ENCODE data around the gene SINHCAF. TPM values are rescaled to one million over a fixed set of nuclear protein-coding genes. Genes with fewer than 3 reads are reported as not detected.
A peak's percentile ranks its signal among the peaks of the same experiment; 100 is the strongest.
"Not testable (repeated sequence)": the region's sequence is repeated elsewhere in the genome, so short reads cannot be mapped to it uniquely, and the experiment has no call there.

The SINHCAF gene, protein sequence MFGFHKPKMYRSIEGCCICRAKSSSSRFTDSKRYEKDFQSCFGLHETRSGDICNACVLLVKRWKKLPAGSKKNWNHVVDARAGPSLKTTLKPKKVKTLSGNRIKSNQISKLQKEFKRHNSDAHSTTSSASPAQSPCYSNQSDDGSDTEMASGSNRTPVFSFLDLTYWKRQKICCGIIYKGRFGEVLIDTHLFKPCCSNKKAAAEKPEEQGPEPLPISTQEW
- 90.6 TPM for polyA plus RNA-seq (2012; ENCODE audit: missing spikeins)

DNA sequence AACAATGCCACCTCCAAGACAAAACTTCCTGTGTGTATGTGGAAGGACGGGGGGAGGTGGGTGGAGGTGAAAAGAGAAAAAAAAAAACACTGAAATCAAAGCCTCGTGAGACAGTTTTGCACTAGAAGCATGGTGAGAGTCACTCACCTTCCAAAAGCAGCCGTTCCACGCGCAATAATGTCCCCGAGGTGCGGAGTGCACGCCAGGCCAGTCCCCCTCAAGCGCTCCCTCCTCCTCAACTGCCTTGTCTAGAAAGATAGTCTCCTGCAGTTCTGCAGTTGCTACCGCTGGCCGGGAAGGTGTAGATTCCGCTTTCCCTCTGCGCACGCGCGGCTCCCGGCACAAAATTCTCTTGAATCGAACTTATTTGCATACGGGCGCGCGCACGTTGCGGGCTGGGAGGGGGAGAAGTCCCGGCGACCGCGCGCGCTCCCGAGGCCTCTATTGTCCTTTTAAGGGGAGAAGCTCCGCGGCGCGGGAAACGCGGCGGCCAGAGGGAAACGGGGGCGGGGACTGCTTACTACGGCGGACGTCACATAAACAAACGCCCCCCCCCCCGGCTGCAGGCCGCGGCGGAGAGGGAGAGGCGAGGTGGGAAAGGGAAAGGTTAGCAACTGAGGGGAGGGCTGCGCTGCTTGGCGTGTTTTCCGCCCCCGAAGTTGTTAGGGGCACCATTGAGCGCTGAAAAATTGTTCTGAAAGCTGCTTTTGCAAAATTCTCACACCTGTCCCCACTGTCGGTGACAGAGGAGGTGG, at the start of gene SINHCAF:
Gene SINHCAF (minus strand): TSS at position 274 of the 755 bp plus-strand sequence. CDS start 27,946 bp downstream, outside the sequence.
- DNase-seq (ENCODE audit: insufficient read length) (peak; percentile 83), FAIRE-seq (peak; percentile 90)
- TF ChIP-seq POLR2A (IDR thresholded peaks at IDR 0.05; ENCODE audit: low read depth, low read length) (peak; percentile 99), TAF1 (IDR thresholded peaks at IDR 0.05; ENCODE audit: borderline replicate concordance, low read depth, low read length) (peak; percentile 97), POLR2AphosphoS5 (IDR thresholded peaks at IDR 0.05; ENCODE audit: low read depth, low read length) (peak; percentile 97)

DNA sequence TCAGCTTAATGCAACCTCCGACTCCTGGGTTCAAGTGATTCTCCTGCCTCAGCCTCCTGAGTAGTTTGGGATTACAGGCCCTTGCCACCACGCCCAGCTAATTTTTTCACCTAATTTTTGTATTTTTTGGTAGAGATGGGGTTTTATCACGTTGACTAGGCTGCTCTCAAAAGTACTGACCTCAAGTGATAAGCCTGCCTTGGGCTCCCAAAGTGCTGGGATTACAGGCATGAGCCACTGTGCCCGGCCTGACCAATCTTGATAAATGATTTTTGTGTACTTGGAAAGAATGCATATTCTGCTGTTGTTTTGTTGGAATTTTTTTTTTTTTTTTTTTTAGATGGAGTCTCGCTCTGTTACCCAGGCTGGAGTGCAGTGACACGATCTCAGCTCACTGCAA, 49.5 kb upstream of the SINHCAF start:
- FAIRE-seq; DNase-seq (ENCODE audit: insufficient read length): not testable (repeated sequence)

DNA sequence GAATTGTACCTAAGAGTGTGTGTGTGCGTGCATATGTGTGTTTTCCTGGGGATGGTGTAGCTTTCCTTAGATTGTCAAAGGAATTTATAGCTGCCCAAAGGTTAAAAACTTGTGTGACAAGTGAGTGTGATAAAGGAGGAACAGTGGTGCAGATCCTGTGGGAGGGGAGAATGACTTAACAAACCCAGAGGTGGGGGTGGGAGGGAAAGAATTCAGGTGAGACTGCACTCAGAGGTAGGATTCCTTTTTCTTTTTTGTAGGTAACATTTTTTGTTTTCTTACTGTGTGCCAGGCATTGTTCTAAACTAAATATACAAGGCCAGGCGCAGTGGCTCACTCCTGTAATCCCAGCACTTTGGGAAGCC, 45.3 kb upstream of the SINHCAF start:
- TF ChIP-seq TAF1 (IDR thresholded peaks at IDR 0.05; ENCODE audit: borderline replicate concordance, low read depth, low read length) (no peak), POLR2AphosphoS5 (IDR thresholded peaks at IDR 0.05; ENCODE audit: low read depth, low read length) (no peak), POLR2A (IDR thresholded peaks at IDR 0.05; ENCODE audit: low read depth, low read length) (no peak)
- DNase-seq (ENCODE audit: insufficient read length), result no peak
- no peak for FAIRE-seq

DNA sequence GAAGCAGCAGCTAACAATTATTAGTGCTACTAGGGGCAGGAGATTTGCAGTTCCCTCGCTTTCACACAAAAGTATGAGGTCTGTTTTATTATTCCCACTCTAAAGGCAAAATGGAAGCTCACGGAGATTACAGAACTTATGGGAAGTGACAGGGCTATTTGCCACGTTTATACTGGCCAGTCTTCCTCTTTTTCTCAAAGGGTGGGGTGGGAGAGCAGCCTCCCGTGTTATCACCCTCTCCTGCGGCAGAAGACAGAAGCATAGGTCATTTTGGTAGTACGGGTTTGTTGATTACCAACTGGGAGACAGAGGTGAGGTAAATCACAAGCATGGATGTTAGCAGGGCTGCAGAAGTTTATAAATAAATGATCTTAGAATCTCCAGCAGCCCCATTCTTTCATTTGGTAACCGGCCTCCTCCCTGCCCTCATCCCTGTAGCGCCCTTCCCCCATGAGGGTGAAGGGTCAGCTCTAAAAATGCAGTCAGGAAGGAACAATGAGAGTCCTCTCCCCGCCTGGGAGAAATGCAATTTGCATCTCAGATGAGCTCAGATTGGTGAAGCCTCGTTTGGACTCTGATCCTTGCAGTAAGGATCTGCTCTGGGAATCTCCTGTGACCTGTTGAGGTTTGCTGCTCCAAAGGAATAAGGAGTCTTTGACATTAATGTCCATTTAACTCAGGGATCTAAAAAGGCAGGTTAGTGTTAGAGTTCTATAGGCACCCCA, 44.7 kb upstream of the SINHCAF start:
- FAIRE-seq, result no peak
- DNase-seq (ENCODE audit: insufficient read length), result no peak
- TF ChIP-seq POLR2AphosphoS5 (IDR thresholded peaks at IDR 0.05; ENCODE audit: low read depth, low read length), result no peak
- TF ChIP-seq POLR2A (IDR thresholded peaks at IDR 0.05; ENCODE audit: low read depth, low read length), result no peak
- no peak for TF ChIP-seq TAF1 (IDR thresholded peaks at IDR 0.05; ENCODE audit: borderline replicate concordance, low read depth, low read length)

DNA sequence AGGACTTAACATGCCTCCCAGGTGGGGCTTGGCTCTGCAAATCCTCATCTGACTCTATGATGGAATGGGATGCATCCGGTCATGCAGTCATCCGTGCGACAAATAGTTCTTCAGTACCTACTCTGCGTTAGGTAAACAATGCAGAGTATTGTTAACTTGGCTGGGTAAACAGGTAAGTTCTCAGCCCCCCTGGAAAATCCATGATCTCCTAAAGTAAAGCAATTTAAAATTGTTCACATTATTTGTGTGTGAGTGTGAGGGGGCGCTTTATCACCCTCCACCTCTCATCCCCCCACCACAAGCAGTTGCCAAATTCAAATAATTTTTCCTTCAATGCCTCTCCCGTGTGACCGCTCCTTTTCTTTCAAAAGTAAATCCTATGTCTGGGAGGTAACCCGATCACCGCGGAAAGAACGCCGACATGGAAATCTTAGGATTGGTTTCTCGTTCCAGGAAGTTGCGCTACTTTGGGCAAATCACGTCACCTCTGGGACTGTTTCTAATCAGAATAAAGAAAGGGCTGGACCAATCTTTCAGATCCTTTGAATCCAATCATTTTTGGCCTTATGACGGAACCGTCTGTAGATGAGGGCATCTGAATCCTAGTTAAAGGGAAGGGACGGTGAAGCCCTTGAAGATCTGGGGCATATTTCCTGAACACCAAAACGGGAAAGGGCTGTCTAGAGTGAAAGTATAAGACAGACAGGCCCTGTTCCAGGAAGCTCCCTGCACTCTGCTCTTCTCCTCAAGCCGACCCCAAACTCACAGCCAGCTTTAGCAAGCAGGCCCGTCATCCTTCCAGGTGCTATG, 44.0 kb upstream of the SINHCAF start:
- no peak for DNase-seq (ENCODE audit: insufficient read length)
- FAIRE-seq, result no peak
- no peak for TF ChIP-seq TAF1 (IDR thresholded peaks at IDR 0.05; ENCODE audit: borderline replicate concordance, low read depth, low read length)

DNA sequence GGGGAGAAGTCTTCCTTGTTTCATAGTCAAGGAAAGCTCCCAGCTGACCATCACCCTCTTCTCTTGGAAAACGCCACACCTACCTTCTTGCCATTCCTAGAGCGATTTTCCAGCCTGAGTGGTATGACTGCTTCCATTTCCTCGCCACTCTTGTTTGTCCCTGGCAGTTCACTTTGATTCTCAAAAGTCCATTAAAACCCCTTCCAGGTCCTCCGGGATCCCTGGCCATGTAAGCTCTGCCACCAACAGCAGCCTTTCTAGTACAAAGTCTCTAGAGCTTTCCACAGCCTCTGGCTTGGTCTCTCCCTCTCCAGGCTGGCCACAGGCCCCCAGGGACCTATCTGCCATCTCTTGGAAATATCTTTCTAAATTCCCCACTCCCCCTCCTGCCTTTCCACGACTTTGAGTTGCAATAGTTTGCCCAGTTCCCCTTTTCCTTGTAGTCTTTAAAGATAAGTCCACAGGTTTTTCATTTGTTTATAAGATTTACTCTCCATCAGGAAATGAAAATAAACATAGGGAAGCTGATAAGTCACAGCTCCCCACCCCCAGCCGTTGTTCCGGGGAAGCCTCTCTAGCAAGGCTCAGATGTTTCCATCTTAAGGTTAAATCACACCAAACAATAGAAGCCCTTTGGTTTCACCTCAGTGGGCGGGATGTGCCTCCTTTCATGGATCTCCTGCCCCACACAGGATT, 42.9 kb upstream of the SINHCAF start:
- TF ChIP-seq POLR2AphosphoS5 (IDR thresholded peaks at IDR 0.05; ENCODE audit: low read depth, low read length) (no peak), TAF1 (IDR thresholded peaks at IDR 0.05; ENCODE audit: borderline replicate concordance, low read depth, low read length) (no peak), POLR2A (IDR thresholded peaks at IDR 0.05; ENCODE audit: low read depth, low read length) (no peak)
- no peak for FAIRE-seq
- DNase-seq (ENCODE audit: insufficient read length), result no peak

DNA sequence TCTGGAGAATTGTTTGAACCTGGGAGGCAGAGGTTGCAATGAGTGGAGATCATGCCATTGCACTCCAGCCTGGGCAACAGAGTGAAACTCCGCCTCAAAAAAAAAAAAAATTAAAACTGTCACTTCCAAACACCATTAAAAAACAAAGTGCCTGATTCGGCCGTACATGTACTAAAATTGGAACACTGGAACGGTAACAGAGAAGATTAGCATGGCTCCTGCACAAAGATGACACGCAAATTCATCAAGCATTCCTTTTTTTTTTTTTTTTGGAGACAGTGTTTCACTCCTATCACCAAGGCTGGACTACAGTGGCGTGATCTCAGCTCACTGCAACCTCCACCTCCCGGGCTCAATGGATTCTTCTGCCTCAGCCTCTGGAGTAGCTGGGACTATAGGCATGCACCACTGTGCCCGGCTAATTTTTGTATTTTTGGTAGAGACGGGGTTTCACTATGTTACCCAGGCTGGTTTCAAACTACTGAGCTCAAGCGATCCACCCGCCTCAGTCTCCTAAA, 40.2 kb upstream of the SINHCAF start:
- TF ChIP-seq POLR2A (IDR thresholded peaks at IDR 0.05; ENCODE audit: low read depth, low read length) (no peak), POLR2AphosphoS5 (IDR thresholded peaks at IDR 0.05; ENCODE audit: low read depth, low read length) (no peak), TAF1 (IDR thresholded peaks at IDR 0.05; ENCODE audit: borderline replicate concordance, low read depth, low read length) (no peak)
- FAIRE-seq (no peak), DNase-seq (ENCODE audit: insufficient read length) (no peak)

DNA sequence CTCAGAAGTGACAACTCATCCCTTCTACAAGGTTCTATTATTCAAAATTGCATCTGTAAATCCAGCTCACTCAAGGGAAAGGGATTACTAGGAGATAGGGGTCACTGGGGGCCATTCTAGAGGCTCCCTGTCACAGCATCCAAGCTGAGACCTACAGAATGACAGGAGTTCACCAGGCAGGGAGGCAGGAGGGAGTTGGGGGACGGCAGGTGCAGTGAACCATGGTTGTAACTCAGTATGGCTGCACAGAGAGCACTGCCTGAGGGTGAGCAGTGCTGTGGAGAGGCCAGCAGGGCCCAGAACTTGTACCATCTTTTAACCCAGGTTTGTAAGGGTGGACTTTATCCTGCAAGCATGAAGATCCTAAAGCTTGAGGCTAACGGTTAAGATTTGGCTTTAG, 37.9 kb upstream of the SINHCAF start:
- FAIRE-seq, result no peak
- DNase-seq (ENCODE audit: insufficient read length), result no peak
- TF ChIP-seq POLR2A (IDR thresholded peaks at IDR 0.05; ENCODE audit: low read depth, low read length) (no peak), TAF1 (IDR thresholded peaks at IDR 0.05; ENCODE audit: borderline replicate concordance, low read depth, low read length) (no peak), POLR2AphosphoS5 (IDR thresholded peaks at IDR 0.05; ENCODE audit: low read depth, low read length) (no peak)

DNA sequence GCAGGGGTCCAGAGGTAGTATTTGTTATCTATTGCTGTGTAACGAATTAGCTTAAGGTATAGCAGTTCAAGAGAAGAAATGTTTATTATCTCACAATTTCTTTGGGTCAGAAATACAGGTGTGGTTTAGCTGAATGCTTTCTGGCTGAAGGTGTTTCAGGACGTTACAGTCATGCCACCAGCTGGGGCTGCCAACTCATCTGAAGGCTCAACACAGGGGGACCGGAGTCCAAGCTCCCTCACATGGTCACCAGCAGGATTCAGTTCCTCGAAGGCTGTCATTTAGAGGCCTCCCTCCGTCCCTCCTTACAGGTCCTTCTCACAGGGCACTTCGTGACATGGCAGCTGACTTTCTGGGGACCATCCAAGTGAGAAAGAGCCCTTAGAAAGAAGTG, 37.5 kb upstream of the SINHCAF start:
- TF ChIP-seq POLR2AphosphoS5 (IDR thresholded peaks at IDR 0.05; ENCODE audit: low read depth, low read length) (no peak), POLR2A (IDR thresholded peaks at IDR 0.05; ENCODE audit: low read depth, low read length) (no peak), TAF1 (IDR thresholded peaks at IDR 0.05; ENCODE audit: borderline replicate concordance, low read depth, low read length) (no peak)
- FAIRE-seq (no peak), DNase-seq (ENCODE audit: insufficient read length) (no peak)

DNA sequence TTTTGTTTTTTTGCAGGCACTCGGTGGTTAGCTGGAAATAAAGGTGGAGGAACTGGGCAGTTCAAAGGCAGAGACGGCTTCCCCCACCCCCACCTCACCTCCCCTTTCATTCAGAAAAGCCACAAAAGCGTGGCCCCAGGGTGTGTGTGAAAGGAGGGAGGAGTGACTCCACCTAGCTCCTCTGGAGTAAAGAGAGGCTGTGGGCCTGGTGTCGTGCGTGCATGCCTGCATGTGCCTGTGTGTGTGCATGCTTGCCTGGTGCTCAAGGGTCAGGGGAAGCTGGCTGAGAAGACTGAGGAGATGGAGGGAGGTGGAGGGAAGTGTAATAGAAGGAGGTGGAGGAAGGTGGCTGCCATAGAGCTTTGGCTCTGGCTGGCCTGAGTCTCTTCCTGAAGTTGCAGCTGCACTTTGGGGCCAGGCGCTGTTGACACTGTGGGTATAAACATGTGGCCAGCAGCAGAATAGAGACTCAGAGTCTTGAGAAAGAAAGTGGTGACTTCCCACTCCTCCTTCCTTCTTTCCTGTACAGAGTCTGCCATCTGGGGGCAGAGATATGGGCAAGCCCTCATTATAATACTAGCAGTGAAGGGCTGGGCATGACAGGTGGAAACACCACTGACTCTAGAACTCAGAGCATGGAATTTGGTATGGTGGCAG, 36.9 kb upstream of the SINHCAF start:
- no peak for TF ChIP-seq TAF1 (IDR thresholded peaks at IDR 0.05; ENCODE audit: borderline replicate concordance, low read depth, low read length)
- DNase-seq (ENCODE audit: insufficient read length) (peak; percentile 31), FAIRE-seq (peak; percentile 79)

Data from GM12892 (cell line).